Neuron (in vitro differentiated cells): ENCODE data around the gene AK8.

Experiments used
- H2AFZ ChIP-seq: one replicate; pipeline ENCODE4 v1.6.1; 2013; ENCODE audit warnings: low read depth, mild to moderate bottlenecking, inconsistent platforms, low read length, moderate library complexity
- H3K27me3 ChIP-seq: one replicate; pipeline ENCODE4 v1.6.1; 2013; ENCODE audit warnings: low read length; ENCODE audit not compliant: insufficient read depth
- H3K36me3 ChIP-seq: one replicate; pipeline ENCODE4 v1.6.1; 2013; ENCODE audit warnings: low read length; ENCODE audit not compliant: insufficient read depth
- H3K4me1 ChIP-seq: one replicate; pipeline ENCODE4 v1.6.1; 2013; ENCODE audit warnings: low read length; ENCODE audit not compliant: insufficient read depth
- H3K4me3 ChIP-seq: 2 replicates; pipeline ENCODE4 v1.5.1; 2013; ENCODE audit warnings: mild to moderate bottlenecking, low read length, moderate library complexity
- H3K9me3 ChIP-seq: one replicate; pipeline ENCODE4 v1.6.1; 2013; ENCODE audit warnings: low read length

Gene AK8

GRCh38 chr9:132791699-132792240 lies 86.3 kb downstream of the AK8 start:
- Histone ChIP-seq H3K4me3 (no peak overlapping the region), H3K9me3 (peaks cover 6% of the 10 kb centered on the region), H3K27me3 (no peaks in the 10 kb centered on the region), H3K4me1 (no peaks in the 10 kb centered on the region), H3K36me3 (no peaks in the 10 kb centered on the region), H2AFZ (no peak overlapping the region)

GRCh38 chr9:132789719-132790118 lies 88.4 kb downstream of the AK8 start:
- Histone ChIP-seq H3K4me1 (no peaks in the 10 kb centered on the region), H3K4me3 (no peak overlapping the region), H3K9me3 (peaks cover 4% of the 10 kb centered on the region), H3K27me3 (peaks cover 2% of the 10 kb centered on the region), H2AFZ (no peak overlapping the region), H3K36me3 (no peaks in the 10 kb centered on the region)

DNA sequence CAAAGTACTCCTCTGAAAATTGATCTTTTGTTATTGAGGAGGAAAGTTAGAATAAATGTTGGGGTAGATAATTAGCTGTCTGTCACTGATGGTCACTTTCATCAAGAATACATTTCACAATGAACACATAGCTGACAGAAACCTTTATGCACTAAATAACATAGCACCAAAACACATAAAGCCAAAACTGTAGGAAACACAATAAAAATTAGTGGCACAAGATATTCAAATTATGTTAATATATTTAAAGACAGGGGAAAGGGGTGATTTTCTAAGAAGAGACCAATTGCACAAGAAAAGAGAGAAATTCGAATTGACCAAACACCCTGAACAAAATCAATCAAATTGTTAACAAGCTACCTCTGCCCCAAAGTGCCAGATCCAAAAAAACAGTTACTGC lies 89.7 kb downstream of the AK8 start:
- H3K9me3 ChIP-seq = peaks cover 4% of the 10 kb centered on the region
- no peak overlapping the region for H3K4me3 ChIP-seq
- H3K27me3 ChIP-seq = peaks cover 2% of the 10 kb centered on the region
- H3K4me1 ChIP-seq = no peaks in the 10 kb centered on the region
- H3K36me3 ChIP-seq = no peaks in the 10 kb centered on the region
- no peak overlapping the region for H2AFZ ChIP-seq

DNA sequence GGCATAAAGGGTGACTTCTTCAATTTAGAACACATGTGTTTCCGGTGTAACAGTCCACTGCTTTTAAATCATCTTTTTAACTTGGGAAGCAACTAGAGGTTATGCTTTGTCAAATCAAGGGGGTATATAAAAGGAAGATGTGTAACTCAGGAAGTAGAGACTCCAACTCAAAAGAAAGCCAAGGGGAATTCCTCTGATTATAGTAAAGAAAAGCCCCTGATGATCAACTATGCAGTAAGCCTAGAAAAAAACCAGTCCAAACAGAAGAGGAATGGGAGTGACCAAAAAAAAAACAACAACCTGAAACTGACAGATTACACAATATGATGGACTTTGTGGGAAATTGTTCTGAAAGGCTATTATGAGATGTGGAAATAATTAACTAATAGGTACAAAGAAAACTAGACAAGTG lies 90.3 kb downstream of the AK8 start:
- Histone ChIP-seq H2AFZ (no peak overlapping the region), H3K9me3 (peaks cover 4% of the 10 kb centered on the region), H3K4me1 (no peaks in the 10 kb centered on the region), H3K36me3 (no peaks in the 10 kb centered on the region), H3K4me3 (no peak overlapping the region), H3K27me3 (peaks cover 2% of the 10 kb centered on the region)

DNA sequence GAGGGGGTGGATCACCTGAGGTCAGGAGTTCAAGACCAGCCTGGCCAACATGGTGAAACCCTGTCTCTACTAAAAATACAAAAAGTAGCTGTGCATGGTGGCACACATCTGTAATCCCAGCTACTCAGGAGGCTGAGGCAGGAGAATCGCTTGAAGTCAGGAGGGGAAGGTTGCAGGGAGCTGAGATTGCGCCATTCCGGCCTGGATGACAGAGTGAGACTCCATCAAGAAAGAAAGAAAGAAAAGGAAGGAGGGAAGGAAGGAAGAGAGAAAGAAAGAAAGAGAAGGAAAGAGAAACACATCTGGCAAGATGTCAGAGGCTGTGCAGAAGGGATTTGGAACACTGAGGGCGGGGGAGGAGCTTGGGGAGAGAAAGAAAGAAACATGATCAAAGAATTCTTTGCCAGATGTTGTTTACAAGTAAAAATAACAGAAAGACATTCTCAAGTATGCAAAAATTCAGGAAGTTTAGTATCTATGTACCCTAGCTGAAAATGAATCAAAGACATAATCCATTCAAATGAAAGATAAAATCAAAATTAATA lies 93.7 kb downstream of the AK8 start:
- Histone ChIP-seq H3K4me1 (peaks cover 13% of the 10 kb centered on the region), H3K4me3 (no peak overlapping the region), H2AFZ (no peak overlapping the region), H3K36me3 (no peaks in the 10 kb centered on the region), H3K27me3 (peaks cover 2% of the 10 kb centered on the region), H3K9me3 (no peaks in the 10 kb centered on the region)

DNA sequence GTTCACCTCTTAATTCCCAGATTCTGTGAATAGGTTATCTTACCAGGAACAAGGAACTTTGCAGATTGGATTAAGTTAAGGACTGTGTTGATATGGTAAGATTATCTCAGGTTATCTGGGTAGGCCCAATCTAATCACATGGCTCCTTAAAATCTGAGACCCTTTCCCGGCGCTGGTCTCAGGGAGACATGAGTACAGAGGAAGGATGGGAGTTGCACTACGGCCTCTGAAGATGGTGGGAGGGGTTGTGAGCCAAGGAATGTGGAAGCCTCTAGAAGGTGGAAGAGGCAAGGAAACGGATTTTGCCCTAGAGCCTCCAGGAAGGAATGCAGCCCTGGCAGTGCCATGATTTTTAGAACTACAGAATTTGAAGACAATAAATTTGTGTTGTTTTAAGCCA lies 95.1 kb downstream of the AK8 start:
- peaks cover 13% of the 10 kb centered on the region for H3K4me1 ChIP-seq
- H3K9me3 ChIP-seq = no peaks in the 10 kb centered on the region
- no peak overlapping the region for H2AFZ ChIP-seq
- peaks cover 2% of the 10 kb centered on the region for H3K27me3 ChIP-seq
- H3K36me3 ChIP-seq = no peaks in the 10 kb centered on the region
- no peak overlapping the region for H3K4me3 ChIP-seq

- Histone ChIP-seq H3K27me3 (peaks cover 2% of the 10 kb centered on the region), H3K9me3 (no peaks in the 10 kb centered on the region)
Observed at GRCh38 chr9:132782037-132782436, 96.0 kb downstream of the AK8 start.

DNA sequence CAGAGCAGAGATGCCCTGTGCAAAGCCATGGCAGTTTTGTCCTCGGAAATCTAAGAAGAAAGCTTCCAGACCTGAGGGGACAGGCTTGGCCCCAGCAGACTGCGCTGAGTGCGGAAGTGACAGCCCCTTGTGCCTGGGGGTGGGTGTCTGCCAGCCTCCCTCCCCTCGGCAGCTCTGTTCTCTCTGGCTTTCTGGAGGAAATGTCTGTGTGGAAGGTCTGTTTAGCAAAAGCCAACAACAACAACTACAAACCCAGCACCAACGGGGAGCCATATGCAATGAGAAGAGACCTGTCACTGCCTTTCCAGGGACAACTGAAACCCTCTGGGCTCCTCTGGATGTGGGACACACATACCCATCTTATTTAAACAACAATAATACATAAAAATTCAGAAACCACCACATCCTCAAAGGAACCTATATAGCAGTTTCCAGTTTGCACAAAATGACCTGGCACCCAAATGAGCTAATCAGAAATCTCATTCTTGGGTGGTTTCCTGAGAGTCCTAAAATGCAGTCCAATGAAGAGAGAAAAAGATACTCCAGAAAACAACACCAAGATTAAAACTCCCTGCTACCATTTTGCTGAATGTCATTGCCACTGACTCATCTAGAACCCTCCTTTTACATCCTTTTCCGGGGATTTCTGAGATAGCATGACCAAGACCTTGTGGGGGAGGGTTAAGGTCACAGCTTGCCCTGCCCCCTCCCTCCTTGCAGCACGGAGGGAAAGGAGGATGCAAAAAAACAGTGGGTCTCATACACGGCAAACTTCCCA lies 97.7 kb downstream of the AK8 start:
- peaks cover 13% of the 10 kb centered on the region for H3K4me1 ChIP-seq
- H3K36me3 ChIP-seq = no peaks in the 10 kb centered on the region
- no peaks in the 10 kb centered on the region for H3K27me3 ChIP-seq
- no peaks in the 10 kb centered on the region for H3K9me3 ChIP-seq
- no peak overlapping the region for H3K4me3 ChIP-seq
- H2AFZ ChIP-seq = no peak overlapping the region

More at GRCh38 chr9:132782037-132782436, 96.0 kb downstream of the AK8 start:
- H3K36me3 ChIP-seq = no peaks in the 10 kb centered on the region
- H3K4me3 ChIP-seq = no peak overlapping the region
- no peak overlapping the region for H2AFZ ChIP-seq
- peaks cover 13% of the 10 kb centered on the region for H3K4me1 ChIP-seq

DNA sequence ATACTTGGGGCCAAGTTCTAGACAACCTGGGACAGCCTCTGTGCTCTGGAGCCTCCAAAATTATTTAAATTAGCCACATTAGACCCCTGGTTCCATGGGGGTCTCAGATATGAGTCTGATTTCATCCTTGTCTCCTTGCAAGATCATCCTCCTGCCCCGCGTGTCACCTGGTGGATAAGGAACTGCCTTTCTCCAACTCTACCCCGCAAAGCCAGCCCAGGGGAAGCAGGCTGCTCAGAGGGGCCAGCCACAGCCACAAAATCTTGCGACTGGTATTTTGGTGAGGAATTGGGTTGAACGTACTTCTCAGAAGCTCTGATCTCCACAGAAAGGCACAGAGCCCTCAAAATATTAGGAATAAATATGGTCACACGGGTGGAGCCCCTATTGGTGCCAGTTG lies 101.2 kb downstream of the AK8 start:
- no peaks in the 10 kb centered on the region for H3K36me3 ChIP-seq
- peaks cover 8% of the 10 kb centered on the region for H3K4me1 ChIP-seq
- H3K4me3 ChIP-seq = no peak overlapping the region
- H2AFZ ChIP-seq = no peak overlapping the region
- H3K27me3 ChIP-seq = no peaks in the 10 kb centered on the region
- peaks cover 4% of the 10 kb centered on the region for H3K9me3 ChIP-seq

DNA sequence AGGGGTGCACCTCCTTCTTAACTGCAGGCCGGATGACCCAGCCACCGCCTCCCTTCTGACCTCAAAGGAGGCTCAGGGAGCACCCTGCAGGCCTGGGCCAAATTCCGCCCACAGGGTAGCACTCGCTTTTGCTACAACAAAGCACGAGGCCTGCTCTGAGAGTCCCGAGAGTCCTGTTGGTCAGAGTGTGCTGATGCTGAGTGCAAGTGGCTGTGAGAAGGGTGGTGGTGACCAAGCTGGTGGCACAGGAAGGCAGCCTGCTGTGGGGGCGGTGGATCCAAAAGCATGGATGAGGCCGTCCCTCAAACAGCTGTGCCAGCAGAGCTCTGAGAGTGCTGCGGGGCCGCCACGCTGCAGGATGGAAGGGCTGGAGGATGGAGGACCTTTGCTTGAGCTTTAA lies 101.8 kb downstream of the AK8 start:
- Histone ChIP-seq H3K27me3 (no peaks in the 10 kb centered on the region), H3K36me3 (no peaks in the 10 kb centered on the region), H2AFZ (no peak overlapping the region), H3K9me3 (peaks cover 4% of the 10 kb centered on the region), H3K4me3 (no peak overlapping the region), H3K4me1 (peaks cover 6% of the 10 kb centered on the region)

DNA sequence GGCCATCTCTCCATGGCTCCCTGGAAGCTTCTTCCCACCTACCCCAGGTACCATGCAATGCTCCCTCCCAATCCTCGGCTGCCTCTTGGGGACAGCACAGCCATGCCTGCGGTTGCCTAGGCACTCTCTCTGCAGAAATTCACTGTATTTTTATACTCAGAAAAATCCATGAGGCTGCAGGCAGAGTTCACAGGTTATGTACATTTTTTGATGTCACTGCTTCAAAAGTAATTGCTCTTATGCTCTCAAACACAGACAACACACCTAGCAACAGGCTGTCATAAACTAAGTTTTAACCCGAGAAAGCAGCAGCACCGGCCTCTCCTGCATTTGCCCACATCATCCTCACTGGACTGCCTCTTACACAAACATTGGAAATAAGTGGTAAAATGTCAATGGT lies 102.4 kb downstream of the AK8 start:
- no peak overlapping the region for H2AFZ ChIP-seq
- peaks cover 4% of the 10 kb centered on the region for H3K4me1 ChIP-seq
- no peaks in the 10 kb centered on the region for H3K27me3 ChIP-seq
- H3K36me3 ChIP-seq = no peaks in the 10 kb centered on the region
- H3K9me3 ChIP-seq = peaks cover 4% of the 10 kb centered on the region
- no peak overlapping the region for H3K4me3 ChIP-seq

- Histone ChIP-seq H3K36me3 (no peaks in the 10 kb centered on the region), H3K4me1 (no peaks in the 10 kb centered on the region), H3K4me3 (no peak overlapping the region), H2AFZ (no peak overlapping the region), H3K27me3 (no peaks in the 10 kb centered on the region), H3K9me3 (peaks cover 4% of the 10 kb centered on the region)
Observed at GRCh38 chr9:132774886-132775285, 103.2 kb downstream of the AK8 start.

GRCh38 chr9:132773764-132774339 lies 104.2 kb downstream of the AK8 start:
- H3K4me3 ChIP-seq = no peak overlapping the region
- H3K36me3 ChIP-seq = no peaks in the 10 kb centered on the region
- H3K9me3 ChIP-seq = peaks cover 4% of the 10 kb centered on the region
- H3K27me3 ChIP-seq = no peaks in the 10 kb centered on the region
- H2AFZ ChIP-seq = no peak overlapping the region
- H3K4me1 ChIP-seq = peaks cover 8% of the 10 kb centered on the region
